HepG2 (cell line): Measurements from ENCODE around the gene ZNF512B. TPM values are rescaled to one million over a fixed set of nuclear protein-coding genes. Genes with fewer than 3 reads are reported as not detected.

Experiments
- ADNP ChIP-seq: sonication (generic); formaldehyde crosslinking; IDR thresholded peaks from 2 replicates; pipeline ENCODE4 v1.4.0; 2020; ENCODE audit warnings: missing genetic modification reagents
- CBX5 ChIP-seq: sonication (generic); formaldehyde crosslinking; IDR thresholded peaks from 2 replicates; pipeline ENCODE4 v1.4.0; 2020; ENCODE audit warnings: missing genetic modification reagents, borderline replicate concordance
- HES4 ChIP-seq: sonication (generic); formaldehyde crosslinking; IDR thresholded peaks from 2 replicates; pipeline ENCODE4 v1.9.0; 2021; ENCODE audit warnings: mild to moderate bottlenecking, missing genetic modification reagents, borderline replicate concordance
- HNF4A ChIP-seq: sonication (generic); formaldehyde crosslinking; IDR thresholded peaks from 2 replicates; pipeline ENCODE4 v1.4.0; 2020; ENCODE audit warnings: missing genetic modification reagents
- PCBP2 ChIP-seq: fragments of 200-400 bp; formaldehyde crosslinking; optimal IDR thresholded peaks from 2 replicates; pipeline ENCODE3; 2018; ENCODE audit warnings: low read length, low read depth; ENCODE audit not compliant: poor library complexity, severe bottlenecking
- ZBTB25 ChIP-seq: IDR thresholded peaks from 2 replicates; pipeline ENCODE4 v1.6.1; 2018; ENCODE audit warnings: missing genetic modification reagents
- ZNF180 ChIP-seq: sonication (generic); formaldehyde crosslinking; IDR thresholded peaks from 2 replicates; pipeline ENCODE4 v1.4.0; 2020; ENCODE audit warnings: low read depth, missing genetic modification reagents, borderline replicate concordance
- ZNF570 ChIP-seq: sonication (generic); formaldehyde crosslinking; IDR thresholded peaks from 2 replicates; pipeline ENCODE4 v1.4.0; 2020; ENCODE audit warnings: mild to moderate bottlenecking, missing genetic modification reagents, borderline replicate concordance
- ZNF614 ChIP-seq: IDR thresholded peaks from 2 replicates; pipeline ENCODE4 v1.6.1; 2018; ENCODE audit warnings: missing biosample characterization, missing genetic modification reagents, inconsistent platforms, borderline replicate concordance
- ZNF800 ChIP-seq: sonication (generic); formaldehyde crosslinking; IDR thresholded peaks from 2 replicates; pipeline ENCODE4 v1.4.0; 2020; ENCODE audit warnings: missing genetic modification reagents
- polyA plus RNA-seq, 8 experiments: library from polyadenylated mRNA; depleted of rRNA in 3 of 8; stranded (reverse) in 7 of 8; unstranded in 1 of 8; fragments of >200 nt; fragmentation: Illumina TruSeq in 4 of 8; extraction: Trizol in 4 of 8; gene quantifications; 2 replicates each; pipeline versions ENCODE4 v1.2.1 to v1.2.3, GENCODE V29; 2011 to 2016; ENCODE audit warnings: low read depth in 4 of 8, missing spikeins in 1 of 8, mixed read lengths in 1 of 8; ENCODE audit not compliant: insufficient read depth in 1 of 8
- total RNA-seq, 5 experiments: library from RNA; depleted of rRNA; stranded (reverse); fragments of >200 nt; fragmentation: Illumina TruSeq; extraction: Trizol; gene quantifications; 2 replicates each; pipeline ENCODE4 v1.2.3, GENCODE V29; 2016; ENCODE audit warnings: low read depth in 1 of 5
- TF ChIP-seq, protein P1 (sequence below): sonication (generic); formaldehyde crosslinking; IDR thresholded peaks from 2 replicates; pipeline ENCODE4 v1.5.0; 2020; ENCODE audit warnings: missing genetic modification reagents
- TF ChIP-seq, protein P2 (sequence below): sonication (generic); formaldehyde crosslinking; IDR thresholded peaks from 2 replicates; pipeline ENCODE4 v1.8.1; 2023; ENCODE audit warnings: mild to moderate bottlenecking, moderate library complexity, missing genetic modification reagents
- TF ChIP-seq, protein P3 (sequence below): sonication (generic); formaldehyde crosslinking; IDR thresholded peaks from 2 replicates; pipeline ENCODE4 v1.8.0; 2022; ENCODE audit warnings: missing genetic modification reagents, mild to moderate bottlenecking, inconsistent platforms, borderline replicate concordance
- TF ChIP-seq, protein P4 (sequence below): sonication (generic); formaldehyde crosslinking; IDR thresholded peaks from 2 replicates; pipeline ENCODE4 v1.5.1; 2020; ENCODE audit warnings: mild to moderate bottlenecking, missing genetic modification reagents, moderate library complexity
- TF ChIP-seq, protein P5 (sequence below): sonication (generic); formaldehyde crosslinking; IDR thresholded peaks from 2 replicates; pipeline ENCODE4 v1.5.1; 2020; ENCODE audit warnings: missing genetic modification reagents, mild to moderate bottlenecking, borderline replicate concordance

The ZNF512B gene
- total and polyA plus RNA-seq, 2 of the 13 experiments (the other 11 are each of a cell fraction or from before 2014, with no cell fraction given) = 11.5 to 30.6 TPM

DNA sequence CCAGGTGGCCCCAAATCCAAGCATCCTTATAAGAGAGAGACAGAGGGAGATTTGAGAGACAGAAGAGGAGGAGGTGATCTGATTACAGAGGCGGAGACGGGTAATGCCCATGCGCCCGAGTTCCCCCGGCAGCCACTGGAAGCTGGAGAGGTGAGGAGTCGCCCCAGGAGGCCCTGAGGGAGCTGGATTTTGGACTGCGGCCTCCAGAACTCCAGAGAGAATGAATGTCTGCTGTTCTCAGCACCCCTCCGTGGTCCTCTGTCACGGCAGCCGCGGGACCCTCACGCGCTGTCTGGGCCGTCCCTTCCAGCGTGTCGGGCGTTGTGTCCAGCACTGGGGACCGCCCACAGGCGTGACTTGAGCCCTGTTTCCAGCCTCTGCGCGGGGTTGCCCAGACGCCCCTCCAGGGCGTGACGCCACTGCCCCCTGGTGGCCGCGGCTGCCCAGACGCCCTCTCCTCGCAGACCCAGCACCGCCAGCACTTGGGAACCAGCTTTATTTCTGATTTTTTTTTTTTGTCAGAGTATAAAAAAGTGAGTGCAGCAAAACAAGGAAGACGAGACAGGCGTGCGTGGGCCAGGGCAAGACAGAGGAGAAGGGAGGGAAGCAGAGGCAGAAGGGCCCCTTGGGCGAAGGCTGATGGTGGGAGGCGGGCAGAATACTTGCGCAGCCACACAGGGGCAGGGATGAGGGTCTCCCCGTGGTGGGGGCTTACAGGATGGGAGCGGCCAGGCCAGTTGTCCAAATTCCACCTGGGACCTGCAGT is 4.1 kb upstream of the ZNF512B start (continued):
- TF ChIP-seq HNF4A (CRISPR knock-in tag) (peak; percentile 58), CBX5 (CRISPR knock-in tag) (peak; percentile 91), PCBP2 (no peak), ADNP (peak; percentile 68; the same call in 1 of the 2 replicates), ZNF570 (no peak), ZNF180 (CRISPR knock-in tag) (0 out of 2 replicates have a peak, but pooled peaks have one; percentile 85), ZBTB25 (CRISPR knock-in tag) (peak; percentile 90), ZNF614 (CRISPR knock-in tag) (peak; percentile 97; the same call in 1 of the 2 replicates), HES4 (peak; percentile 17), ZNF800 (CRISPR knock-in tag) (peak; percentile 97)
- TF ChIP-seq, protein P1, sequence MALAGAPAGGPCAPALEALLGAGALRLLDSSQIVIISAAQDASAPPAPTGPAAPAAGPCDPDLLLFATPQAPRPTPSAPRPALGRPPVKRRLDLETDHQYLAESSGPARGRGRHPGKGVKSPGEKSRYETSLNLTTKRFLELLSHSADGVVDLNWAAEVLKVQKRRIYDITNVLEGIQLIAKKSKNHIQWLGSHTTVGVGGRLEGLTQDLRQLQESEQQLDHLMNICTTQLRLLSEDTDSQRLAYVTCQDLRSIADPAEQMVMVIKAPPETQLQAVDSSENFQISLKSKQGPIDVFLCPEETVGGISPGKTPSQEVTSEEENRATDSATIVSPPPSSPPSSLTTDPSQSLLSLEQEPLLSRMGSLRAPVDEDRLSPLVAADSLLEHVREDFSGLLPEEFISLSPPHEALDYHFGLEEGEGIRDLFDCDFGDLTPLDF = no peak
- TF ChIP-seq, protein P2, sequence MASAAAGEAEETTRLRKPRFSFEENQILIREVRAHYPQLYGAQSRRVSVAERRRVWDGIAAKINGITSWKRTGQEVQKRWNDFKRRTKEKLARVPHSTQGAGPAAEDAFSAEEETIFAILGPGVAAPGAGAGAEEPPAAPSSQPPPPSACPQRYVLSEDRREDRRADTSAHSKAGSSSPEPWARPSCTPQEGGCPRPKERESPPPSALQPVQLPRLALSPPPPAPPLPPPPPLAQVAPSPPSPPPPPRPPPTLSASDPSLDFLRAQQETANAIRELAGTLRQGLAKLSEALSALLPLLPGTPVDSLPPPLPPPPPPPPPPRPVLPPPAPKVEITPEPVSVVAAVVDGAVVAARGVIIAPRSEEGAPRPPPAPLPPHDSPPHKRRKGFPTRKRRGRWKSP (CRISPR knock-in tag) = peak; percentile 83
- TF ChIP-seq, protein P3, sequence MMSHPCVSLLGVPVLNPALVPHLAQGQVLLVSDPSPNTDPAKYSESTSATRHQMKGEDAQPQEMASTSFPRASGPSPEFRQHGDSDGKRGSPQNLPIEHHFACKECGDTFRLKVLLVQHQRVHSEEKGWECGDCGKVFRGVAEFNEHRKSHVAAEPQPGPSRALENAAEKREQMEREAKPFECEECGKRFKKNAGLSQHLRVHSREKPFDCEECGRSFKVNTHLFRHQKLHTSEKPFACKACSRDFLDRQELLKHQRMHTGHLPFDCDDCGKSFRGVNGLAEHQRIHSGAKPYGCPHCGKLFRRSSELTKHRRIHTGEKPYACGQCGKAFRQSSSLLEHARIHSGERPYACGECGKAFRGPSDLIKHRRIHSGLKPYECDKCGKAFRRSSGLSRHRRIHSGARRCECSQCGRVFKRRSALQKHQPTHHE (CRISPR knock-in tag) = 0 out of 2 replicates have a peak, but pooled peaks have one; percentile 49
- TF ChIP-seq, protein P4, sequence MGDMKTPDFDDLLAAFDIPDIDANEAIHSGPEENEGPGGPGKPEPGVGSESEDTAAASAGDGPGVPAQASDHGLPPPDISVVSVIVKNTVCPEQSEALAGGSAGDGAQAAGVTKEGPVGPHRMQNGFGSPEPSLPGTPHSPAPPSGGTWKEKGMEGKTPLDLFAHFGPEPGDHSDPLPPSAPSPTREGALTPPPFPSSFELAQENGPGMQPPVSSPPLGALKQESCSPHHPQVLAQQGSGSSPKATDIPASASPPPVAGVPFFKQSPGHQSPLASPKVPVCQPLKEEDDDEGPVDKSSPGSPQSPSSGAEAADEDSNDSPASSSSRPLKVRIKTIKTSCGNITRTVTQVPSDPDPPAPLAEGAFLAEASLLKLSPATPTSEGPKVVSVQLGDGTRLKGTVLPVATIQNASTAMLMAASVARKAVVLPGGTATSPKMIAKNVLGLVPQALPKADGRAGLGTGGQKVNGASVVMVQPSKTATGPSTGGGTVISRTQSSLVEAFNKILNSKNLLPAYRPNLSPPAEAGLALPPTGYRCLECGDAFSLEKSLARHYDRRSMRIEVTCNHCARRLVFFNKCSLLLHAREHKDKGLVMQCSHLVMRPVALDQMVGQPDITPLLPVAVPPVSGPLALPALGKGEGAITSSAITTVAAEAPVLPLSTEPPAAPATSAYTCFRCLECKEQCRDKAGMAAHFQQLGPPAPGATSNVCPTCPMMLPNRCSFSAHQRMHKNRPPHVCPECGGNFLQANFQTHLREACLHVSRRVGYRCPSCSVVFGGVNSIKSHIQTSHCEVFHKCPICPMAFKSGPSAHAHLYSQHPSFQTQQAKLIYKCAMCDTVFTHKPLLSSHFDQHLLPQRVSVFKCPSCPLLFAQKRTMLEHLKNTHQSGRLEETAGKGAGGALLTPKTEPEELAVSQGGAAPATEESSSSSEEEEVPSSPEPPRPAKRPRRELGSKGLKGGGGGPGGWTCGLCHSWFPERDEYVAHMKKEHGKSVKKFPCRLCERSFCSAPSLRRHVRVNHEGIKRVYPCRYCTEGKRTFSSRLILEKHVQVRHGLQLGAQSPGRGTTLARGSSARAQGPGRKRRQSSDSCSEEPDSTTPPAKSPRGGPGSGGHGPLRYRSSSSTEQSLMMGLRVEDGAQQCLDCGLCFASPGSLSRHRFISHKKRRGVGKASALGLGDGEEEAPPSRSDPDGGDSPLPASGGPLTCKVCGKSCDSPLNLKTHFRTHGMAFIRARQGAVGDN (CRISPR knock-in tag) = peak; percentile 97
- TF ChIP-seq, protein P5, sequence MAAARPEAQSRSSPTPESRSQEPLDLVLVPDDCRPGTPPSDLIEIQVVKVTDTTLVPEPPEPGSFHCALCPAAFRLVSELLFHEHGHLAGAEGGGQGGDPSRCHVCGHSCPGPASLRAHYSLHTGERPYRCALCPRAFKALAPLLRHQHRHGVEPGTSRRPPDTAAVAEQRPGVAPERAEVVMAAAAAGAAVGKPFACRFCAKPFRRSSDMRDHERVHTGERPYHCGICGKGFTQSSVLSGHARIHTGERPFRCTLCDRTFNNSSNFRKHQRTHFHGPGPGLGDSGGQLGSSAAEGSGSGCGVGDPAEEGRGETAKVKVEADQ = no peak; the same call in 1 of the 2 replicates
